OCI-LY1 (cell line): ENCODE data around the gene NR5A1.

Source experiments
- H2AFZ ChIP-seq: fragments of 200-600 bp; sonication (generic), shearing (Covaris generic); 2 replicates; pipeline ENCODE4 v1.6.0; 2014; ENCODE audit warnings: antibody characterized with exemption, mild to moderate bottlenecking, low read length
- H3F3A ChIP-seq: fragments of 200-600 bp; sonication (generic), shearing (Covaris generic); 2 replicates; pipeline ENCODE4 v1.6.0; 2014; ENCODE audit warnings: mild to moderate bottlenecking, antibody characterized with exemption, low read length, moderate library complexity; ENCODE audit not compliant: insufficient read depth
- H3K27ac ChIP-seq: fragments of 200-600 bp; sonication (generic); 2 replicates; pipeline ENCODE4 v1.5.1; 2014; ENCODE audit warnings: low read length, mixed run types, mild to moderate bottlenecking, low read depth; ENCODE audit not compliant: poor library complexity, severe bottlenecking
- H3K27me3 ChIP-seq: fragments of 200-600 bp; sonication (generic); 2 replicates; pipeline ENCODE4 v1.6.0; 2014; ENCODE audit warnings: antibody characterized with exemption, mild to moderate bottlenecking, low read length, moderate library complexity; ENCODE audit not compliant: insufficient read depth
- H3K36me3 ChIP-seq: fragments of 200-600 bp; sonication (generic); 2 replicates; pipeline ENCODE4 v1.6.1; 2014; ENCODE audit warnings: mild to moderate bottlenecking, antibody characterized with exemption, low read length, moderate library complexity, mixed read lengths; ENCODE audit not compliant: insufficient read depth
- H3K4me1 ChIP-seq: fragments of 200-600 bp; sonication (generic); 2 replicates; pipeline ENCODE4 v1.5.1; 2014; ENCODE audit warnings: mild to moderate bottlenecking, low read length, moderate library complexity; ENCODE audit not compliant: insufficient read depth, severe bottlenecking
- H3K4me2 ChIP-seq: fragments of 200-600 bp; sonication (generic), shearing (Covaris generic); 2 replicates; pipeline ENCODE4 v1.6.1; 2014; ENCODE audit warnings: low read length
- H3K4me3 ChIP-seq: fragments of 200-600 bp; sonication (generic); 2 replicates; pipeline ENCODE4 v1.5.1; 2014; ENCODE audit warnings: low read length, low read depth, mild to moderate bottlenecking, mixed read lengths; ENCODE audit not compliant: poor library complexity, severe bottlenecking
- H3K79me2 ChIP-seq: fragments of 200-600 bp; shearing (Covaris generic); 2 replicates; pipeline ENCODE4 v1.6.1; 2016; ENCODE audit warnings: mixed run types, low read length, mixed read lengths; ENCODE audit not compliant: insufficient read depth
- H3K9ac ChIP-seq: fragments of 200-600 bp; sonication (generic), shearing (Covaris generic); 2 replicates; pipeline ENCODE4 v1.6.1; 2014; ENCODE audit warnings: mild to moderate bottlenecking, low read length, mixed read lengths
- H3K9me2 ChIP-seq: fragments of 200-600 bp; sonication (generic), shearing (Covaris generic); 2 replicates; pipeline ENCODE4 v1.6.1; 2014; ENCODE audit warnings: low read depth, mild to moderate bottlenecking, low read length, mixed read lengths
- H3K9me3 ChIP-seq: fragments of 200-600 bp; shearing (Covaris generic); 2 replicates; pipeline ENCODE4 v1.6.1; 2014; ENCODE audit warnings: low read length, mixed read lengths
- H4K20me1 ChIP-seq: fragments of 200-600 bp; sonication (generic), shearing (Covaris generic); 2 replicates; pipeline ENCODE4 v1.6.0; 2016; ENCODE audit warnings: mild to moderate bottlenecking, low read length; ENCODE audit not compliant: insufficient read depth
- CTCF ChIP-seq: fragments of 200-600 bp; sonication (generic), shearing (Covaris generic); IDR thresholded peaks from 2 replicates; pipeline ENCODE4 v1.5.1; 2017; ENCODE audit warnings: mild to moderate bottlenecking, antibody characterized with exemption, low read length, moderate library complexity, mixed read lengths
- EZH2 ChIP-seq: fragments of 200-600 bp; sonication (generic), shearing (Covaris generic); IDR thresholded peaks from 2 replicates; pipeline ENCODE4 v1.8.0; 2017; ENCODE audit warnings: borderline replicate concordance, mixed run types, mild to moderate bottlenecking, antibody characterized with exemption, low read length, moderate library complexity, mixed read lengths

NR5A1 gene

GRCh38 chr9:124491049-124491975 is 15.9 kb downstream of the NR5A1 start:
- no peaks in the 10 kb centered on the region for H3F3A ChIP-seq
- no peaks in the 10 kb centered on the region for H4K20me1 ChIP-seq
- no peak overlapping the region for H2AFZ ChIP-seq
- H3K4me1 ChIP-seq = no peaks in the 10 kb centered on the region
- H3K4me2 ChIP-seq = no peak overlapping the region
- H3K36me3 ChIP-seq = no peaks in the 10 kb centered on the region
- H3K9me3 ChIP-seq = no peaks in the 10 kb centered on the region
- H3K9ac ChIP-seq = no peak overlapping the region
- no peak for TF ChIP-seq CTCF
- TF ChIP-seq EZH2 = no peak
- no peak overlapping the region for H3K27ac ChIP-seq
- H3K9me2 ChIP-seq = no peaks in the 10 kb centered on the region
- H3K4me3 ChIP-seq = no peak overlapping the region
- no peaks in the 10 kb centered on the region for H3K79me2 ChIP-seq
- H3K27me3 ChIP-seq = 0 out of 2 replicates have a peak, but pooled peaks cover 5% of the 10 kb centered on the region

GRCh38 chr9:124490004-124490403 is 17.2 kb downstream of the NR5A1 start:
- H3K9me3 ChIP-seq = no peaks in the 10 kb centered on the region
- no peaks in the 10 kb centered on the region for H3F3A ChIP-seq
- H4K20me1 ChIP-seq = no peaks in the 10 kb centered on the region
- no peak for TF ChIP-seq CTCF
- TF ChIP-seq EZH2 = no peak
- H3K27ac ChIP-seq = no peak overlapping the region
- H3K4me1 ChIP-seq = no peaks in the 10 kb centered on the region
- H2AFZ ChIP-seq = no peak overlapping the region
- H3K27me3 ChIP-seq = 0 out of 2 replicates have a peak, but pooled peaks cover 5% of the 10 kb centered on the region
- no peak overlapping the region for H3K4me3 ChIP-seq
- no peak overlapping the region for H3K4me2 ChIP-seq
- H3K9ac ChIP-seq = no peak overlapping the region
- H3K9me2 ChIP-seq = no peaks in the 10 kb centered on the region
- no peaks in the 10 kb centered on the region for H3K79me2 ChIP-seq
- H3K36me3 ChIP-seq = no peaks in the 10 kb centered on the region

GRCh38 chr9:124489222-124489621 is 18.0 kb downstream of the NR5A1 start:
- H3K4me3 ChIP-seq = no peak overlapping the region
- H3K9ac ChIP-seq = no peak overlapping the region
- no peaks in the 10 kb centered on the region for H3F3A ChIP-seq
- no peaks in the 10 kb centered on the region for H3K79me2 ChIP-seq
- TF ChIP-seq EZH2 (no peak), CTCF (no peak)
- no peak overlapping the region for H2AFZ ChIP-seq
- H3K4me1 ChIP-seq = no peaks in the 10 kb centered on the region
- no peaks in the 10 kb centered on the region for H3K36me3 ChIP-seq
- H3K4me2 ChIP-seq = no peak overlapping the region
- H3K27ac ChIP-seq = no peak overlapping the region
- 0 out of 2 replicates have a peak, but pooled peaks cover 5% of the 10 kb centered on the region for H3K27me3 ChIP-seq
- H3K9me3 ChIP-seq = no peaks in the 10 kb centered on the region
- H3K9me2 ChIP-seq = no peaks in the 10 kb centered on the region
- H4K20me1 ChIP-seq = no peaks in the 10 kb centered on the region
